Measurements from ENCODE around the gene HOXA13. TPM values are rescaled to one million over a fixed set of nuclear protein-coding genes. Genes with fewer than 3 reads are reported as not detected.
A peak's percentile ranks its signal among the peaks of the same experiment; 100 is the strongest.

The HOXA13 gene
- total and polyA plus RNA-seq, 11 donors: not detected

- intact Hi-C loops (cut with DNase I): no loop called here
- WGBS, 4 donors: 7 to 17% (median 12%) methylated on average over 20 to 28 of the region's 28 CpGs
- Histone ChIP-seq H3K27me3 (peaks cover 88 to 100% (median 99%) of the 10 kb centered on the region in 9 donors), H3K36me3 (no peaks in the 10 kb centered on the region), H3K9me3 (no peaks in the 10 kb centered on the region), H3K4me1 (peaks cover 0 to 64% (median 20%) of the 10 kb centered on the region in 12 donors), H3K4me3 (peak overlapping the region in 10 of 12 donors; percentile 17 to 48 (median 30)), H3K27ac (peak overlapping the region in 1 of 12 donors; percentile 76)
- DNase-seq: peak in 1 of 5 donors; percentile 51
- ATAC-seq: no peak
- TF ChIP-seq POLR2A (IDR thresholded peaks at IDR 0.05) (no peak), CTCF (IDR thresholded peaks at IDR 0.05) (no peak)
These were observed 51.7 kb downstream of the HOXA13 start for GRCh38 chr7:27148031-27148755.

GRCh38 chr7:27147199-27148030, 52.5 kb downstream of the HOXA13 start, which contains the start of gene HOXA6:
Gene HOXA6, minus strand, starts transcription at chr7:27147774. Its CDS starts 25 bp downstream, at chr7:27147749.
- Histone ChIP-seq H3K27ac (peak within 1 kb of the TSS in 1 of 12 donors; percentile 76), H3K4me3 (peak within 1 kb of the TSS in 10 of 12 donors; percentile 17 to 48 (median 30)), H3K4me1 (peaks cover 0 to 68% (median 23%) of the 10 kb centered on the region in 12 donors), H3K9me3 (no peaks in the 10 kb centered on the region), H3K27me3 (peaks cover 87 to 100% (median 99%) of the 10 kb centered on the region in 9 donors), H3K36me3 (no peaks in the 10 kb centered on the region)
- ATAC-seq (no peak), DNase-seq (peak in 1 of 5 donors; percentile 62)
- 6 to 13% (median 6%) methylated on average over 28 to 63 of the region's 63 CpGs for whole genome bisulfite sequencing, 4 donors
- TF ChIP-seq POLR2A (IDR thresholded peaks at IDR 0.05) (no peak), CTCF (IDR thresholded peaks at IDR 0.05) (no peak)
- intact Hi-C loops (cut with DNase I): no loop called here

- 34 to 49% (median 35%) methylated on average over 5 of the region's 5 CpGs for WGBS, 4 donors
- intact Hi-C loops (cut with DNase I): no loop called here
- no peak overlapping the region for H3K4me3 ChIP-seq
- no peak for ATAC-seq
- H3K4me1 ChIP-seq: peaks cover 0 to 67% (median 23%) of the 10 kb centered on the region in 12 donors
- no peak for DNase-seq
- peaks cover 87 to 100% (median 99%) of the 10 kb centered on the region in 9 donors for H3K27me3 ChIP-seq
- TF ChIP-seq CTCF (IDR thresholded peaks at IDR 0.05): no peak
- no peak for TF ChIP-seq POLR2A (IDR thresholded peaks at IDR 0.05)
- H3K36me3 ChIP-seq: no peaks in the 10 kb centered on the region
- no peaks in the 10 kb centered on the region for H3K9me3 ChIP-seq
- peak overlapping the region in 1 of 12 donors; percentile 76 for H3K27ac ChIP-seq
These were observed 53.2 kb downstream of the HOXA13 start for GRCh38 chr7:27146491-27147198.

All from heart left ventricle (tissue), 16 donors.